A549 (cell line): ENCODE results near the gene CDC23. TPM values are rescaled to one million over a fixed set of nuclear protein-coding genes. Genes with fewer than 3 reads are reported as not detected.
"Not testable (repeated sequence)": the region's sequence is repeated elsewhere in the genome, so short reads cannot be mapped to it uniquely, and the experiment has no call there.

Experiments used
- ATAC-seq, 2 experiments: fragments of 200-7000 bp in 1 of 2; fragments of >200 bp in 1 of 2; cut with Nextera tagmentation in 1 of 2; cut with Tn5 transposase in 1 of 2; 3 replicates each; pipeline versions ENCODE4 v1.8.0 to v1.9.1; 2018 to 2020; ENCODE audit warnings: mild to moderate bottlenecking in 1 of 2, moderate library complexity in 1 of 2
- CTCF ChIA-PET: fragments of 300-600 bp; sonication (Branson Sonifier 250); formaldehyde crosslinking; extraction: SDS; loops from one replicate; lab custom pipeline; 2021; ENCODE audit warnings: antibody characterized with exemption, inconsistent platforms; lab: Yijun Ruan, JAX
- POLR2A ChIA-PET: fragments of 350-600 bp; formaldehyde crosslinking; extraction: SDS; loops from one replicate; lab custom pipeline; 2021; ENCODE audit warnings: antibody characterized with exemption, inconsistent platforms; lab: Yijun Ruan, JAX
- DNase-seq, 2 experiments: peaks; one replicate each; pipeline versions ENCODE4 v3.0.0 to v3.0.0-alpha.2; 2011 to 2016; ENCODE audit warnings: low read depth in 1 of 2, low spot score in 1 of 2
- FAIRE-seq: peaks from 2 replicates; lab custom pipeline; 2011; peaks lifted over from hg19 to GRCh38; lab: Jason Lieb, UNC
- H3K27ac ChIP-seq, 2 experiments: fragments of >200 bp; sonication (Bioruptor Twin); formaldehyde crosslinking; 3 replicates each; pipeline ENCODE4 v1.5.1; 2016 to 2017
- H3K4me1 ChIP-seq: fragments of >200 bp; sonication (Bioruptor Twin); formaldehyde crosslinking; 3 replicates; pipeline ENCODE4 v1.6.1; 2016
- H3K4me2 ChIP-seq: fragments of >200 bp; sonication (Bioruptor Twin); formaldehyde crosslinking; 3 replicates; pipeline ENCODE4 v1.6.1; 2016
- H3K4me3 ChIP-seq: fragments of >200 bp; sonication (Bioruptor Twin); formaldehyde crosslinking; 3 replicates; pipeline ENCODE4 v1.5.1; 2016
- H3K9me3 ChIP-seq: fragments of >200 bp; sonication (Bioruptor Twin); formaldehyde crosslinking; 3 replicates; pipeline ENCODE4 v1.6.1; 2016
- ATOH8 ChIP-seq: fragments of 250-450 bp; sonication (Bioruptor Pico); IDR thresholded peaks from 2 replicates; pipeline ENCODE4 v1.5.0; 2020; ENCODE audit warnings: low read depth, mild to moderate bottlenecking, moderate library complexity
- BCL3 ChIP-seq: fragments of >200 bp; sonication (Bioruptor Twin); formaldehyde crosslinking; IDR thresholded peaks from 3 replicates; pipeline ENCODE4 v1.6.1; 2016
- BHLHE40 ChIP-seq: IDR thresholded peaks from 2 replicates; pipeline ENCODE4 v1.6.1; 2012; ENCODE audit warnings: low read depth, low read length, inconsistent platforms
- CBX2 ChIP-seq: fragments of 200-600 bp; sonication (generic); IDR thresholded peaks from 2 replicates; pipeline ENCODE4 v1.6.1; 2016; ENCODE audit warnings: low read depth, mild to moderate bottlenecking, borderline replicate concordance
- CTCF ChIP-seq: fragments of >200 bp; sonication (Bioruptor Twin); formaldehyde crosslinking; IDR thresholded peaks from 3 replicates; pipeline ENCODE4 v1.5.1; 2016
- E2F6 ChIP-seq: IDR thresholded peaks from 2 replicates; pipeline ENCODE4 v1.6.1; 2012; ENCODE audit warnings: low read depth, borderline replicate concordance
- EHF ChIP-seq: fragments of 250-450 bp; sonication (Bioruptor Pico); IDR thresholded peaks from 2 replicates; pipeline ENCODE4 v1.5.0; 2020; ENCODE audit warnings: mild to moderate bottlenecking
- EHMT2 ChIP-seq: fragments of 200-600 bp; sonication (generic); IDR thresholded peaks from 2 replicates; pipeline ENCODE4 v1.6.1; 2016; ENCODE audit warnings: antibody characterized with exemption, low read depth, mild to moderate bottlenecking, moderate library complexity
- ELK1 ChIP-seq: fragments of 150-350 bp; IDR thresholded peaks from 2 replicates; pipeline ENCODE4 v1.6.1; 2014; ENCODE audit warnings: low read depth, mild to moderate bottlenecking, low read length
- EP300 ChIP-seq, 2 experiments: fragments of >200 bp; sonication (Bioruptor Twin); formaldehyde crosslinking; IDR thresholded peaks; 2 replicates in 1 of 2; 3 replicates in 1 of 2; pipeline ENCODE4 v1.6.1; 2016 to 2017
- ESRRA ChIP-seq: fragments of 150-350 bp; IDR thresholded peaks from 2 replicates; pipeline ENCODE4 v1.6.1; 2014; ENCODE audit warnings: mild to moderate bottlenecking, low read length, borderline replicate concordance
- HDAC2 ChIP-seq: fragments of 200-600 bp; sonication (generic); IDR thresholded peaks from 2 replicates; pipeline ENCODE4 v1.6.1; 2016
- HES2 ChIP-seq: fragments of >200 bp; sonication (Bioruptor Twin); formaldehyde crosslinking; IDR thresholded peaks from 2 replicates; pipeline ENCODE4 v1.6.1; 2016
- HEYL ChIP-seq: fragments of 250-450 bp; sonication (Bioruptor Pico); IDR thresholded peaks from 2 replicates; pipeline ENCODE4 v1.8.0; 2021; ENCODE audit warnings: mild to moderate bottlenecking, moderate library complexity
- JUN ChIP-seq, 2 experiments: fragments of >200 bp; sonication (Bioruptor Twin); formaldehyde crosslinking; IDR thresholded peaks; 2 replicates in 1 of 2; 3 replicates in 1 of 2; pipeline ENCODE4 v1.6.1; 2016 to 2017
- JUNB ChIP-seq: fragments of >200 bp; sonication (Bioruptor Twin); formaldehyde crosslinking; IDR thresholded peaks from 2 replicates; pipeline ENCODE4 v1.6.1; 2016
- KDM1A ChIP-seq: fragments of 200-600 bp; sonication (generic); IDR thresholded peaks from 2 replicates; pipeline ENCODE4 v1.6.1; 2016; ENCODE audit warnings: low read depth, mild to moderate bottlenecking
- MAFK ChIP-seq: fragments of 450-650 bp; IDR thresholded peaks from 2 replicates; pipeline ENCODE4 v1.6.1; 2014; ENCODE audit not compliant: partially characterized antibody
- MAX ChIP-seq: IDR thresholded peaks from 2 replicates; pipeline ENCODE4 v1.6.1; 2012
- MYC ChIP-seq: IDR thresholded peaks from 2 replicates; pipeline ENCODE4 v1.6.1; 2012; ENCODE audit warnings: mild to moderate bottlenecking, inconsistent platforms, low read length, improper control_type of control experiment, borderline replicate concordance
- NFE2L2 ChIP-seq: fragments of 150-350 bp; conservative IDR thresholded peaks from 2 replicates; pipeline ENCODE4 v1.6.1; 2014; ENCODE audit warnings: low read length
- NPAS2 ChIP-seq: fragments of 250-450 bp; sonication (Bioruptor Pico); IDR thresholded peaks from 2 replicates; pipeline ENCODE4 v1.8.0; 2022; ENCODE audit warnings: mild to moderate bottlenecking, moderate library complexity, borderline replicate concordance
- PHF8 ChIP-seq: fragments of 200-600 bp; sonication (generic); IDR thresholded peaks from 2 replicates; pipeline ENCODE4 v1.6.1; 2016; ENCODE audit warnings: low read depth, mild to moderate bottlenecking, antibody characterized with exemption, moderate library complexity, borderline replicate concordance
- POLR2A ChIP-seq: IDR thresholded peaks from 2 replicates; pipeline ENCODE4 v1.6.1; 2012; ENCODE audit warnings: mild to moderate bottlenecking, low read length
- ZC3H11A ChIP-seq: fragments of 450-650 bp; IDR thresholded peaks from 2 replicates; pipeline ENCODE4 v1.6.1; 2014; ENCODE audit warnings: antibody characterized with exemption, mild to moderate bottlenecking
- ZNF302 ChIP-seq: fragments of 250-450 bp; sonication (Bioruptor Pico); IDR thresholded peaks from 2 replicates; pipeline ENCODE4 v1.9.0; 2021; ENCODE audit warnings: inconsistent platforms, mild to moderate bottlenecking, moderate library complexity
- WGBS: methylation state at CpG from one replicate; pipeline ENCODE4 v1.1.6; 2017; ENCODE audit errors: missing lambda C conversion rate; 5-methylcytosine and 5-hydroxymethylcytosine counted together
- polyA plus RNA-seq, 4 experiments: library from polyadenylated mRNA; depleted of rRNA in 3 of 4; stranded (reverse); fragments of >200 nt; fragmentation: RNase III in 1 of 4; extraction: RNeasy Plus Mini Kit Qiagen cat#74134 plus additional on column Dnase treatment in 1 of 4; gene quantifications; 2 replicates in 3 of 4; 3 replicates in 1 of 4; pipeline ENCODE4 v1.2.3, GENCODE V29; 2011 to 2017

The CDC23 gene
- polyA plus RNA-seq, 2 of the 4 experiments (the other 2 are of a cell fraction): 37.1 to 70.3 TPM

- Histone ChIP-seq H3K9me3 (no peaks in the 10 kb centered on the region), H3K4me2 (no peak overlapping the region), H3K27ac (no peak overlapping the region), H3K4me1 (no peaks in the 10 kb centered on the region), H3K4me3 (no peak overlapping the region)
- ChIA-PET POLR2A (no interaction called here), CTCF (no interaction called here)
- no peak for ATAC-seq
- TF ChIP-seq HEYL (CRISPR knock-in tag) (no peak), EHF (CRISPR knock-in tag) (no peak), BHLHE40 (no peak), KDM1A (no peak), JUNB (no peak), CTCF (no peak), E2F6 (no peak), MYC (no peak), EHMT2 (no peak), MAFK (no peak), ZNF302 (CRISPR knock-in tag) (no peak), POLR2A (no peak), EP300 (IDR thresholded peaks at IDR 0.05) (no peak), NFE2L2 (no peak), HES2 (no peak)
- 87% methylated on average over 4 of the region's 4 CpGs for WGBS
- no peak for FAIRE-seq
- DNase-seq: no peak
Measured at GRCh38 chr5:138160706-138161105, 52.4 kb downstream of the CDC23 start.

- WGBS: 87% methylated on average over 5 of the region's 5 CpGs
- ChIA-PET CTCF (interaction anchor here (1.1 to 1.3 kb wide), 2 partner anchors 12 to 82 kb away, joined by 3 to 4 read pairs; no protein-coding TSS in a partner anchor), POLR2A (no interaction called here)
- H3K4me3 ChIP-seq: no peak overlapping the region
- FAIRE-seq: no peak
- no peaks in the 10 kb centered on the region for H3K4me1 ChIP-seq
- no peak for TF ChIP-seq ESRRA
- no peaks in the 10 kb centered on the region for H3K9me3 ChIP-seq
- no peak overlapping the region for H3K4me2 ChIP-seq
- no peak for DNase-seq
- ATAC-seq: no peak
- H3K27ac ChIP-seq: no peak overlapping the region
Measured at GRCh38 chr5:138159666-138160065, 53.5 kb downstream of the CDC23 start.

GRCh38 chr5:138157626-138158025, 55.5 kb downstream of the CDC23 start:
- no peak for TF ChIP-seq JUNB
- no peak for TF ChIP-seq E2F6
- TF ChIP-seq HDAC2: no peak
- no peak for TF ChIP-seq POLR2A
- no peak for TF ChIP-seq PHF8
- TF ChIP-seq ELK1: no peak
- no peak for TF ChIP-seq JUN (IDR thresholded peaks at IDR 0.05)
- TF ChIP-seq KDM1A: no peak
- TF ChIP-seq BCL3: no peak
- TF ChIP-seq ATOH8: no peak
- TF ChIP-seq CBX2: no peak
- TF ChIP-seq ZC3H11A: no peak
- no peak for TF ChIP-seq MAX
- TF ChIP-seq NPAS2 (CRISPR knock-in tag): no peak
- ChIA-PET POLR2A (no interaction called here), CTCF (no interaction called here)
- ATAC-seq (no peak), FAIRE-seq (no peak), DNase-seq (no peak)
- Histone ChIP-seq H3K27ac (no peak overlapping the region), H3K4me2 (no peak overlapping the region), H3K4me1 (no peaks in the 10 kb centered on the region), H3K4me3 (no peak overlapping the region), H3K9me3 (no peaks in the 10 kb centered on the region)
- 100% methylated on average over 1 of the region's 1 CpG for WGBS

GRCh38 chr5:138155977-138156376, 57.1 kb downstream of the CDC23 start:
- H3K4me3 ChIP-seq, POLR2A ChIA-PET, ATAC-seq, DNase-seq, H3K4me2 ChIP-seq, H3K9me3 ChIP-seq, FAIRE-seq, H3K27ac ChIP-seq, H3K4me1 ChIP-seq: not testable (repeated sequence)
- CTCF ChIA-PET: interaction anchor here (0.6 kb wide), 1 partner anchor 353 kb away, joined by 3 read pairs; no protein-coding TSS in a partner anchor
- over 99% methylated on average over 9 of the region's 9 CpGs for WGBS
